CD14-positive monocyte (primary cell): Measurements from ENCODE around the gene MLC1. TPM values are rescaled to one million over a fixed set of nuclear protein-coding genes. Genes with fewer than 3 reads are reported as not detected.

Experiments
- DNase-seq, 3 donors: peaks; one replicate each; pipeline ENCODE4 v3.0.0-alpha.2; 2011 to 2022
- H2AFZ ChIP-seq: 2 replicates; pipeline ENCODE4 v1.6.0; 2012; ENCODE audit warnings: mild to moderate bottlenecking, low read depth, low read length, inconsistent platforms; ENCODE audit not compliant: insufficient read depth, poor library complexity, severe bottlenecking
- H3K27ac ChIP-seq, 2 donors: 1 replicate in 1 of 2; 2 replicates in 1 of 2; pipeline ENCODE4 v1.5.1; 2012 to 2013; ENCODE audit warnings: low read length in 2 of 2, control low read depth in 1 of 2, inconsistent platforms in 1 of 2, low read depth in 1 of 2, mild to moderate bottlenecking in 1 of 2
- H3K27me3 ChIP-seq, 2 donors: one replicate each; pipeline versions ENCODE4 v1.6.0 to v1.6.1; 2011 to 2013; ENCODE audit warnings: low read length in 2 of 2; ENCODE audit not compliant: control insufficient read depth in 2 of 2, insufficient read depth in 2 of 2
- H3K36me3 ChIP-seq, 2 donors: replicated peaks in 1 of 2; 1 replicate in 1 of 2; 2 replicates in 1 of 2; pipeline versions ENCODE4 v1.5.1 to v1.6.1; 2012 to 2013; ENCODE audit warnings: low read length in 2 of 2, control low read depth in 1 of 2, inconsistent platforms in 1 of 2, mild to moderate bottlenecking in 1 of 2; ENCODE audit not compliant: insufficient read depth in 2 of 2, control insufficient read depth in 1 of 2
- H3K4me1 ChIP-seq, 2 donors: 1 replicate in 1 of 2; 2 replicates in 1 of 2; pipeline versions ENCODE4 v1.5.1 to v1.6.1; 2012 to 2013; ENCODE audit warnings: low read length in 2 of 2, control low read depth in 1 of 2, inconsistent platforms in 1 of 2, mild to moderate bottlenecking in 1 of 2, moderate library complexity in 1 of 2; ENCODE audit not compliant: insufficient read depth in 2 of 2, control insufficient read depth in 1 of 2
- H3K4me2 ChIP-seq: replicated peaks from 2 replicates; pipeline ENCODE3; 2012; ENCODE audit warnings: low read length, moderate library complexity, mild to moderate bottlenecking; ENCODE audit not compliant: poor library complexity, severe bottlenecking; ENCODE audit errors: extremely low read depth
- H3K4me3 ChIP-seq, 3 experiments: fragments of 200-600 bp in 1 of 3; sonication (generic) in 1 of 3; replicated peaks in 1 of 3; 1 replicate in 2 of 3; 2 replicates in 1 of 3; pipeline ENCODE4 v1.5.1; 2011 to 2013; ENCODE audit warnings: low read length in 3 of 3, mild to moderate bottlenecking in 3 of 3, control low read depth in 2 of 3, low read depth in 2 of 3, inconsistent platforms in 1 of 3, moderate library complexity in 1 of 3
- H3K79me2 ChIP-seq: 2 replicates; pipeline ENCODE4 v1.6.0; 2012; ENCODE audit warnings: mild to moderate bottlenecking, control low read depth, inconsistent platforms, low read length, moderate library complexity; ENCODE audit not compliant: insufficient read depth
- H3K9ac ChIP-seq: 2 replicates; pipeline ENCODE4 v1.6.0; 2017; ENCODE audit warnings: low read length, mild to moderate bottlenecking; ENCODE audit not compliant: insufficient read depth, poor library complexity, severe bottlenecking
- H3K9me3 ChIP-seq, 2 donors: replicated peaks in 1 of 2; 1 replicate in 1 of 2; 2 replicates in 1 of 2; pipeline versions ENCODE4 v1.5.1 to v1.6.1; 2012 to 2013; ENCODE audit warnings: low read length in 2 of 2, control low read depth in 1 of 2; ENCODE audit not compliant: control insufficient read depth in 1 of 2, insufficient read depth in 1 of 2
- H4K20me1 ChIP-seq: 2 replicates; pipeline ENCODE4 v1.6.0; 2012; ENCODE audit warnings: mild to moderate bottlenecking, low read length, control low read depth, moderate library complexity; ENCODE audit not compliant: insufficient read depth
- H3K27ac Mint-ChIP-seq, 7 donors: one replicate each; pipeline ENCODE4 v1.8.0; 2020; ENCODE audit warnings: mild to moderate bottlenecking in 7 of 7, mixed read lengths in 7 of 7, moderate library complexity in 6 of 7, inconsistent platforms in 2 of 7
- H3K27me3 Mint-ChIP-seq, 3 donors: one replicate each; pipeline ENCODE4 v1.8.0; 2021 to 2022; ENCODE audit warnings: low read depth in 3 of 3, mild to moderate bottlenecking in 3 of 3, mixed read lengths in 3 of 3, moderate library complexity in 3 of 3, inconsistent platforms in 1 of 3
- H3K36me3 Mint-ChIP-seq, 2 donors: one replicate each; pipeline ENCODE4 v1.8.0; 2020; ENCODE audit warnings: mixed read lengths in 2 of 2, inconsistent platforms in 1 of 2, mild to moderate bottlenecking in 1 of 2
- H3K4me1 Mint-ChIP-seq: one replicate; pipeline ENCODE4 v1.8.0; 2020; ENCODE audit warnings: mild to moderate bottlenecking, mixed read lengths
- H3K4me3 Mint-ChIP-seq, 2 donors: one replicate each; pipeline ENCODE4 v1.8.0; 2020; ENCODE audit warnings: mild to moderate bottlenecking in 2 of 2, mixed read lengths in 2 of 2, moderate library complexity in 1 of 2
- H3K9me3 Mint-ChIP-seq, 7 donors: one replicate each; pipeline ENCODE4 v1.8.0; 2020 to 2022; ENCODE audit warnings: mixed read lengths in 7 of 7, mild to moderate bottlenecking in 6 of 7, moderate library complexity in 6 of 7, inconsistent platforms in 2 of 7
- CTCF ChIP-seq: fragments of 200-600 bp; IDR thresholded peaks from one replicate; pipeline ENCODE4 v1.8.0; 2022; ENCODE audit warnings: antibody characterized with exemption, mild to moderate bottlenecking
- WGBS: methylation state at CpG from one replicate; pipeline ENCODE4 v1.1.5; 2013; ENCODE audit warnings: missing lambda C conversion rate; ENCODE audit not compliant: insufficient coverage; 5-methylcytosine and 5-hydroxymethylcytosine counted together
- intact Hi-C, 2 donors: fragments of 100-400 bp; cut with micrococcal nuclease; formaldehyde crosslinking; loops; one replicate each; pipeline versions ENCODE4 v1.15.0 to v1.15.1; 2023
- polyA plus RNA-seq, 3 donors: library from polyadenylated mRNA; depleted of rRNA in 1 of 3; unstranded in 2 of 3; stranded (reverse) in 1 of 3; fragments of 300-500 nt in 2 of 3; fragments of >200 nt in 1 of 3; fragmentation: Illumina TruSeq in 2 of 3; gene quantifications; 1 replicate in 2 of 3; 2 replicates in 1 of 3; pipeline ENCODE4 v1.2.3, GENCODE V29; 2012 to 2021

MLC1 gene
- polyA plus RNA-seq, 3 donors: 1.6 to 3.6 (median 1.8) TPM

- no peak overlapping the region for H3K4me2 ChIP-seq
- intact Hi-C loops: no loop called here
- Mint-ChIP-seq H3K36me3 (peaks cover 15 to 18% of the 10 kb centered on the region in 2 donors), H3K4me1 (peaks cover 9% of the 10 kb centered on the region), H3K9me3 (no peaks in the 10 kb centered on the region), H3K27me3 (peaks cover 0 to 2% (median 0%) of the 10 kb centered on the region in 3 donors), H3K27ac (peak overlapping the region in 1 of 7 donors; percentile 30), H3K4me3 (no peak overlapping the region)
- H2AFZ ChIP-seq: no peak overlapping the region
- H3K27ac ChIP-seq: no peak overlapping the region
- H3K4me1 ChIP-seq: peaks cover 0 to 3% of the 10 kb centered on the region in 2 donors
- H4K20me1 ChIP-seq: no peaks in the 10 kb centered on the region
- no peak for TF ChIP-seq CTCF
- DNase-seq: no peak
- H3K79me2 ChIP-seq: no peaks in the 10 kb centered on the region
- WGBS: 82% methylated on average over 7 of the region's 9 CpGs
- no peak overlapping the region for H3K9ac ChIP-seq
- no peaks in the 10 kb centered on the region for H3K27me3 ChIP-seq
- no peaks in the 10 kb centered on the region for H3K36me3 ChIP-seq
- no peaks in the 10 kb centered on the region for H3K9me3 ChIP-seq
- H3K4me3 ChIP-seq: no peak overlapping the region
These were observed 6.5 kb downstream of the MLC1 start for GRCh38 chr22:50078761-50079160.

GRCh38 chr22:50078246-50078645 lies 7.0 kb downstream of the MLC1 start:
- DNase-seq: no peak
- peaks cover 15 to 18% of the 10 kb centered on the region in 2 donors for H3K36me3 Mint-ChIP-seq
- WGBS: 99% methylated on average over 8 of the region's 13 CpGs
- H2AFZ ChIP-seq: no peak overlapping the region
- H3K4me3 ChIP-seq: no peak overlapping the region
- no peaks in the 10 kb centered on the region for H4K20me1 ChIP-seq
- H3K9ac ChIP-seq: no peak overlapping the region
- no peaks in the 10 kb centered on the region for H3K9me3 ChIP-seq
- H3K9me3 Mint-ChIP-seq: no peaks in the 10 kb centered on the region
- H3K4me1 Mint-ChIP-seq: peaks cover 9% of the 10 kb centered on the region
- no peaks in the 10 kb centered on the region for H3K27me3 ChIP-seq
- no peaks in the 10 kb centered on the region for H3K36me3 ChIP-seq
- no peaks in the 10 kb centered on the region for H3K4me1 ChIP-seq
- H3K79me2 ChIP-seq: no peaks in the 10 kb centered on the region
- H3K27me3 Mint-ChIP-seq: peaks cover 0 to 2% (median 0%) of the 10 kb centered on the region in 3 donors
- H3K27ac Mint-ChIP-seq: no peak overlapping the region
- intact Hi-C loops: no loop called here
- H3K4me2 ChIP-seq: no peak overlapping the region
- H3K4me3 Mint-ChIP-seq: no peak overlapping the region
- H3K27ac ChIP-seq: no peak overlapping the region
- TF ChIP-seq CTCF: no peak
